ENCODE results near the gene PTPRT. TPM values are rescaled to one million over a fixed set of nuclear protein-coding genes. Genes with fewer than 3 reads are reported as not detected.
A peak's percentile ranks its signal among the peaks of the same experiment; 100 is the strongest.
"Not testable (repeated sequence)": the region's sequence is repeated elsewhere in the genome, so short reads cannot be mapped to it uniquely, and the experiment has no call there.

Gene PTPRT
- total RNA-seq, 1 experiment from 2014 or later = 0.20 TPM

DNA sequence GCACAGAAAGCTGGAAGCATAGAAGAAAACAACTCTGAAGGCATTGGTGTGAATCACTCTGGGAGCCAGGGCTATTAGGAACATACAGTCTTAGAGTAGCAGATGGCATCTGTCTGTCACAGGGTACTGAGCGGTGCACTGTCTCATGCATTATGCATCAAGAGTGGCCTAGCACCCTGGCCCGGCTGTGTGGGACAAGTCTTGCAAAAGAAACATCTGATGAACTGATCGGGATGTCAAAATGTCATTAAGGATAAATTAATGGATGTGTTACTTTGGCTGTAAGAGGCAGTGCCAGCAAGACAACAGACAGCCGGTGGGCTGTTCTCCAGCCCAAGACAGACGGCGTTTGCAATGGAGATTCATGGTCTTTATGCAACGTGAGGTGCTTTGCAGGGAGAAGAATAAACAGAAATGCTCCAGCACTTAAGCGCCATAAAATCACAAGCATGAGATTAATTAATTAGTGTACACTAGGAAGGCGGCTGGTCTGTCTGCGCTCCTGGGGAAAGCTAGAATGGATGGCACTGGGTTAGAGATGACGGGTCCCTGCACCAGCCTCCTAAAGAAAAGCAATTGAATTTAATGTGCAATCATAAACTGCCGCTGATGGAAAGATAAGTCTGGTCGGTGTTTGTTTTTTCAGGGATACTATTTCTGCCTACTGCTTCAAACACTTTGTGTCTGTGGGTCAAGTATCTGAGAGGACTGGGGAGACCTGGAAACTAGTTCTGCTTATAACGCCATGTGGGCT is 970.9 kb downstream of the PTPRT start:
- in situ Hi-C loops (cut with HindIII; ENCODE audit: low pct_unique_long_range_greater_than_20kb, low sequenced_read_pairs) = no loop called here
- no peak for DNase-seq (ENCODE audit: low read depth)

- in situ Hi-C loops (cut with HindIII; ENCODE audit: low pct_unique_long_range_greater_than_20kb, low sequenced_read_pairs) = no loop called here
- no peak for DNase-seq (ENCODE audit: low read depth)
Measured at GRCh38 chr20:42214074-42214473, 975.6 kb downstream of the PTPRT start.

DNA sequence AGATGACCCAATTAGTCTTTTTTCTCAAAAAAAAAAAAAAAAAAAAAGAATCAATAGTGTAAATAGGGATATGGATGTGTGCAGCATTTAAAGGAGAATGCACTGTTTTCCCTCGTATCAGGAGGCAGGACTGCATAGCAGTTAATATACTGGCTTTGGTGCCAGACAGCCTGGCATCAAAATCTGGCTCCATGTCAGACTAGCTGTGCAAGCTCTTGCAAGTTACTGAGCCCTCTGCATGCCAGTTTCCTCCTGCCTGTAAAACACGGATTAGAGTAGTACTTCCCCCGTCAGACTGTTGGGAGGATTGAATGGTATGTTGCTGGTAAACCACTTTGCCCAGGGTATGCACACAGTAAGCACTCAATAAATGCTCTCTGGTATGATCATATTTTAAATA is 977.3 kb downstream of the PTPRT start:
- no peak for DNase-seq (ENCODE audit: low read depth)
- in situ Hi-C loops (cut with HindIII; ENCODE audit: low pct_unique_long_range_greater_than_20kb, low sequenced_read_pairs) = no loop called here

DNA sequence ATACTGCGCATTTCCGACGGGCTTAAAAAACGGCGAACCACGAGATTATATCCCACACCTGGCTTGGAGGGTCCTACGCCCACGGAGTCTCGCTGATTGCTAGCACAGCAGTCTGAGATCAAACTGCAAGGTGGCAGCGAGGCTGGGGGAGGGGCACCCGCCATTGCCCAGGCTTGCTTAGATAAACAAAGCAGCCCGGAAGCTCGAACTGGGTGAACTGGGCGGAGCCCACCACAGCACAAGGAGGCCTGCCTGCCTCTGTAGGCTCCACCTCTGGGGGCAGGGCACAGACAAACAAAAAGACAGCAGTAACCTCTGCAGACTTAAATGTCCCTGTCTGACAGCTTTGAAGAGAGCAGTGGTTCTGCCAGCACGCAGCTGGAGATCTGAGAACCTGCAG is 983.1 kb downstream of the PTPRT start:
- DNase-seq (ENCODE audit: low read depth); in situ Hi-C loops (cut with HindIII; ENCODE audit: low pct_unique_long_range_greater_than_20kb, low sequenced_read_pairs): not testable (repeated sequence)

- in situ Hi-C loops (cut with HindIII; ENCODE audit: low pct_unique_long_range_greater_than_20kb, low sequenced_read_pairs) = no loop called here
Measured at GRCh38 chr20:42204109-42204660, 985.5 kb downstream of the PTPRT start.

GRCh38 chr20:42197599-42197998 is 992.1 kb downstream of the PTPRT start:
- in situ Hi-C loops (cut with HindIII; ENCODE audit: low pct_unique_long_range_greater_than_20kb, low sequenced_read_pairs) = no loop called here
- no peak for DNase-seq (ENCODE audit: low read depth)

More at GRCh38 chr20:42204109-42204660, 985.5 kb downstream of the PTPRT start:
- DNase-seq (ENCODE audit: low read depth) = no peak

- DNase-seq (ENCODE audit: low read depth) = no peak
- in situ Hi-C loops (cut with HindIII; ENCODE audit: low pct_unique_long_range_greater_than_20kb, low sequenced_read_pairs) = no loop called here
Measured at GRCh38 chr20:42193119-42193518, 996.6 kb downstream of the PTPRT start.

GRCh38 chr20:42192321-42192720 is 997.4 kb downstream of the PTPRT start:
- in situ Hi-C loops (cut with HindIII; ENCODE audit: low pct_unique_long_range_greater_than_20kb, low sequenced_read_pairs) = no loop called here
- DNase-seq (ENCODE audit: low read depth) = no peak

DNA sequence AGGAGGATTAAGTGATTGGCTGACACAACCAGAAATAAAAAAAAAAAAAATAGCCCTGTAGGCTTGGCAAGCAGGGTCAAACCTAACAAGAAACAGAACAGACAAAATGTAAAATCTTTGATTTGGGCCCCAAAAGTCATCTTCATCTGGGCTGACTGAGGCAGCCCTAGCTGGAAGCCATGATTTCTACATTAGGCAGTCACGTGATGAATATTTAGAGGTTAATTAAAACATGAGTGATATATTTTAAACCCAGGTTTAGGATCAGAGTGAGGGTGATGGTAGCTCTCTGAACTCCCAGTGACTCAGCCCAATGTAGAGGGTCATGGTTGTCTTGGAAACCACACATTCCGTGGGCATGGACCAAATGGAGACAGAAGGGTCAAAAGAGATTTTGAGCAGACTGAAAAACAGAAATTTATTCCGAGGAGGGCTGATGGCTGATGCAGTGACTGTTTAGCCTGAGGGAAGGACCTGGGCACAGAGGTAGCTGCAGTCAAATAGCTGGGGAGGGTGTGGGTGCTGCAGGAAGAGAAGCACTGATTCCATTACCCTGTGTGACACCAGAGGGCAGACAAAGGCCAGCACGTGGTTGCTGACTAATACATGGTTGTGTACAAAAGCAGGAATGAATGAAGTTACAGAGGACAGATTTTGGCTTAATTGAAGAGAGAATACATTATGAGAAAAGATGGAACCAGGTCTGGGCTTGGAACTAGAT is 998.4 kb downstream of the PTPRT start:
- peak; percentile 67 for DNase-seq (ENCODE audit: low read depth)
- in situ Hi-C loops (cut with HindIII; ENCODE audit: low pct_unique_long_range_greater_than_20kb, low sequenced_read_pairs) = no loop called here

DNA sequence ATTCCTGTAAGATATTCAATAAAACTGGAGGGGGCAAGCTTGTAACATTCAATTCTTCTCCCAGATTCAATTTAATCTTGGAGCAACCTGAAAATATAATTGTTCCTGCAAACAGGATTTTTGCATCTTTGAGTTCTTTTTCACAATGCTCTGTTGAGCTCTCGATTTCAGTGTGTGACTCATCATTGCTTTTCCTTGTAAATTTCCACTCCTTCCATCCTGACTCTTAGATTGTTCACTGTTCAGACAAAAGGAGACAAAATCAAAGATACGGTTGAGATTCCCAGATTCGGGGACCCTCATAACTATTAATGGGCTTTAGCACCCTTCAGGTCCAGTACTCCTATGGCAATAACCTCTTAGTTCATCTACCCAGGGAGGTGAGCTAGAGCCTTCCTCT is 999.6 kb downstream of the PTPRT start:
- no peak for DNase-seq (ENCODE audit: low read depth)
- in situ Hi-C loops (cut with HindIII; ENCODE audit: low pct_unique_long_range_greater_than_20kb, low sequenced_read_pairs) = no loop called here

- in situ Hi-C loops (cut with HindIII; ENCODE audit: low pct_unique_long_range_greater_than_20kb, low sequenced_read_pairs) = no loop called here
- no peak for DNase-seq (ENCODE audit: low read depth)
Measured at GRCh38 chr20:42186337-42186736, 1003.4 kb downstream of the PTPRT start.

GRCh38 chr20:42183147-42183546 is 1006.6 kb downstream of the PTPRT start:
- DNase-seq (ENCODE audit: low read depth) = no peak
- in situ Hi-C loops (cut with HindIII; ENCODE audit: low pct_unique_long_range_greater_than_20kb, low sequenced_read_pairs) = no loop called here

DNA sequence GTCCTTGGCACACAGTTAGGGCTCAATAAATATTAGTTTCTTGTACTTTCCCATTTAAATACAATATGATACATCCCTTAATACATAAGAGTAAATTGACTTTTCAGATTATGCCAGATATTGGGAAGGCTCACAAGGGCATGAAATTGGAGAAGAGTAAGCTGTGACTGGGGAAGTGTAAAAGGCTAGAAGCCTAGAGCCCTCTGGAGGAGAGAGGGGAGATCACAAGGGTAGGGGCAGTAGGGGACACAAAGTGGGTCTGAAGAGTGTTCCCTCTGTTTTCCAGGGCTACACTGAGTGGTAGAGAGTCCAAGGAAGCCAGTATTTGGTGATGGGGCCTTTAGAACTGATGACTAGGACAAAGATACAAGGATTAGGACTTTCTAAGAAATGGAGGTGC is 1008.6 kb downstream of the PTPRT start:
- in situ Hi-C loops (cut with HindIII; ENCODE audit: low pct_unique_long_range_greater_than_20kb, low sequenced_read_pairs) = no loop called here
- DNase-seq (ENCODE audit: low read depth) = no peak

- DNase-seq (ENCODE audit: low read depth) = peak; percentile 49
- in situ Hi-C loops (cut with HindIII; ENCODE audit: low pct_unique_long_range_greater_than_20kb, low sequenced_read_pairs) = no loop called here
Measured at GRCh38 chr20:42179768-42180167, 1009.9 kb downstream of the PTPRT start.

DNA sequence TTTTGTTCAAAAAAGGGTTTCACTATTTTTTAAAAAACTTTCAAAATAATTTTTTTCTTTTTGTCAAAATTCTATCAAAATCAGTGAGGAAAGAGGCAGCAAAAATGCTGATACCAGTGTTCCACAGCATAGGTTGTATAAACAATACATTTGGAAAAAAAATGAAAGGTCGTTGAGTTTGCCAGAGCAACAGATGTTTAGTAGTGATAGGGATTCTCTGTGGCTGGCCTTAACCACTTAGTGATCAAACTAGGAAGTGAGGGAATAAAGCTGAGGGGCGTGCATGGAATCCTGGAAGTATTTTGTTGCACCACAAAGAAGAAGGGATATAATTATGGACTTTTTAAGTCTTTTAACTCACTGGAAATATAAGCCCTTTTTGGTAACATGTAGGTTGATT is 1016.3 kb downstream of the PTPRT start:
- DNase-seq (ENCODE audit: low read depth) = no peak
- in situ Hi-C loops (cut with HindIII; ENCODE audit: low pct_unique_long_range_greater_than_20kb, low sequenced_read_pairs) = no loop called here

DNA sequence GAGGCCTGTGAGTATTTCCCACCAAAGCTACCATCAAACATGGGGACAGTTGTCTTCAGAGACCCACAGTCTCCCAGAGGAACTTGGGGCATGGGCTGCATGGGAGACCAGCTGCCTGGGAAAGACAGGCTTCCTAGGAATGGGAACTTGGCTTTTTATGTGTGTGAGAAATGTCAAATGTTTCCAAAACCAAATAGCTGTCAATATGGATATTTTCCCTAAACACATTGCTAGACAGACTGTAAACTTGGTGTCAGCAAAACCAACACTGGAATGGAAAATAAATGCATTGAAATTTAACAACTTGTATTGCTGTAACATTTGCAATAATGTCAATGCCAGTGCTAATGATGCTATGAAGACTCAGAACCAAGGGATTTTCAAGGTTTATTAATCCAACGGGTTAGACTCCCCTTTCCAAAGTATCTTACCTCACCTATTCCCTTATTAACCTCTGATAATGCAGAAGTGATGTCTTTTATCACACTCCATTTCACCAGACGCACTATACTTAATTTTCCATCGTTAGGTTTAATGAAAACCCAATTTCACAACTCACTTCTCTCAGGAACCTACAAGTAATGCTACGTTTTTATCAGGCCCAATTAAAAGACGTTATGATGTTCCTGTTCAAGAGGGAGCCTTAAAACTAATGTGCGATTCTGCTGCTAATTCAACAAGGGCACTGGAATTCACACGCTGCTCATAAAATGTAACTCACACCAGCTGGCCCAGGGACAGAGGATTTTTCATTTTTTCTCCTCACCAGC is 1025.4 kb downstream of the PTPRT start:
- no peak for DNase-seq (ENCODE audit: low read depth)
- in situ Hi-C loops (cut with HindIII; ENCODE audit: low pct_unique_long_range_greater_than_20kb, low sequenced_read_pairs) = no loop called here

- no peak for DNase-seq (ENCODE audit: low read depth)
- in situ Hi-C loops (cut with HindIII; ENCODE audit: low pct_unique_long_range_greater_than_20kb, low sequenced_read_pairs) = no loop called here
Measured at GRCh38 chr20:42161228-42161829, 1028.4 kb downstream of the PTPRT start.

GRCh38 chr20:42159808-42160207 is 1029.9 kb downstream of the PTPRT start:
- in situ Hi-C loops (cut with HindIII; ENCODE audit: low pct_unique_long_range_greater_than_20kb, low sequenced_read_pairs) = no loop called here
- no peak for DNase-seq (ENCODE audit: low read depth)
